Skeletal muscle satellite cell (primary cell): ENCODE measurements around the gene NUP205.

Experiments used
- H3K27me3 ChIP-seq: 2 replicates; pipeline ENCODE4 v1.7.0; 2013; ENCODE audit warnings: low read length; ENCODE audit not compliant: control insufficient read depth, insufficient read depth
- H3K36me3 ChIP-seq: 2 replicates; pipeline ENCODE4 v1.7.0; 2013; ENCODE audit warnings: mild to moderate bottlenecking, control low read depth, low read length; ENCODE audit not compliant: insufficient read depth
- H3K4me1 ChIP-seq: 2 replicates; pipeline ENCODE4 v1.7.0; 2013; ENCODE audit warnings: low read length; ENCODE audit not compliant: control insufficient read depth, insufficient read depth
- H3K4me2 ChIP-seq: 2 replicates; pipeline ENCODE4 v1.7.0; 2013; ENCODE audit warnings: mild to moderate bottlenecking, low read length
- H3K4me3 ChIP-seq: 2 replicates; pipeline ENCODE4 v1.7.0; 2013; ENCODE audit warnings: low read length
- H3K9ac ChIP-seq: 2 replicates; pipeline ENCODE4 v1.7.0; 2013; ENCODE audit warnings: mild to moderate bottlenecking, low read depth, low read length, moderate library complexity
- H3K9me3 ChIP-seq: replicated peaks from 2 replicates; pipeline ENCODE4 v1.7.0; 2013; ENCODE audit warnings: mild to moderate bottlenecking, control low read depth, low read length

The NUP205 gene

DNA sequence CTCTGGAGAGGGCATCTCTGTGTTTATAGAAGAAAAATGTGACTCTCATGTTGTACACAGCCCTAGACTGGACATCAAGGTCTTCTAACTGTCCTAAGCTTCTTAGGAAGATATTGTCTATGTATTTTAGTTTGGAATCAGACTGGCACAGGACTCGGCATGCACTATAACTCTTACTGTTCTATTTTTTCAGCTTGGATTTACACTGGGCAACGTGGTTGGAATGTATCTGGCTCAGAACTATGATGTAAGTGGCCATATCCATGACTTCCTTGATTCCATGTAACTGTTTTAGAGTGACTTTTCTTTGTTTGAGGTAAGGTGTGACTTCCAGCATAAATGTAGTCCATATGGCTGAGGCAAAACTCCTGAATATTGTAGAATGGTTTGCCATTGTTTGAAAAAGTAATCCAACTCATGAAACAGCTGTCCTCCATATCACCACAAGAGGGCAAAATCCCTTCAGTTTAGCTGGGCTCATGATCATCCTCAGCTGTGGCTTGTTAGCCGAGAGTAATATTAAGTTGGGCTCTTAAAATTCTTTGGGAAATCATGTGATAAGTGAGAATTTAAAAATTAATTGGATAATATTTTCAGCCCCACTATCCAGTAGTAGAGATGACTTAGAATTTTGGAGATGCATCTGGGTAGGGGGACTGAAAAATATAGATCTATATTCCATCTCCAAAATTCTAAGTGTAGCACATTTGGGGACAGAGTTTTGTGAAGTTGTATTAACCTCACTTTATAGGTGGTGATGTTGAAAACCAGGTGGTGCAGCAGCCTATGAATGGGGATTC, 115.0 kb downstream of the NUP205 start:
- Histone ChIP-seq H3K9ac (peak overlapping the region; percentile 37), H3K4me2 (peak overlapping the region; percentile 49), H3K27me3 (no peaks in the 10 kb centered on the region), H3K4me1 (peaks cover 43% of the 10 kb centered on the region), H3K4me3 (no peak overlapping the region), H3K9me3 (no peaks in the 10 kb centered on the region), H3K36me3 (peaks cover 15% of the 10 kb centered on the region)

DNA sequence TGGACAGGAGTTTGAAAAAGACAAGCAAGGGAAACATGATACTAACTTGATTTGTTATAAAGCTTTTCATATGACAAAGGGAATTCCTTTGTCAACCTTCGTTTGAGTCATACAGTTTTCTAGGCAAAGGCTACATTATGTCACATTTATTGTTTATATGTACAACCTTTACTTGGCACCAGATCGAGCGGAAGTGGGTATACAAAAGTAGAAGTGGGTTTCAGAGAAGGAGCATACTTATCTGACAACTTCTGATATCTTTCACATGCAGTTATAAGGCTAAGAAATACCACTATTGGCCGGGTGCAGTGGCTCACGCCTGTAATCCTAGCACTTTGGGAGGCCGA, 115.6 kb downstream of the NUP205 start:
- Histone ChIP-seq H3K4me3 (no peak overlapping the region), H3K9ac (peak overlapping the region; percentile 37), H3K36me3 (peaks cover 19% of the 10 kb centered on the region)

DNA sequence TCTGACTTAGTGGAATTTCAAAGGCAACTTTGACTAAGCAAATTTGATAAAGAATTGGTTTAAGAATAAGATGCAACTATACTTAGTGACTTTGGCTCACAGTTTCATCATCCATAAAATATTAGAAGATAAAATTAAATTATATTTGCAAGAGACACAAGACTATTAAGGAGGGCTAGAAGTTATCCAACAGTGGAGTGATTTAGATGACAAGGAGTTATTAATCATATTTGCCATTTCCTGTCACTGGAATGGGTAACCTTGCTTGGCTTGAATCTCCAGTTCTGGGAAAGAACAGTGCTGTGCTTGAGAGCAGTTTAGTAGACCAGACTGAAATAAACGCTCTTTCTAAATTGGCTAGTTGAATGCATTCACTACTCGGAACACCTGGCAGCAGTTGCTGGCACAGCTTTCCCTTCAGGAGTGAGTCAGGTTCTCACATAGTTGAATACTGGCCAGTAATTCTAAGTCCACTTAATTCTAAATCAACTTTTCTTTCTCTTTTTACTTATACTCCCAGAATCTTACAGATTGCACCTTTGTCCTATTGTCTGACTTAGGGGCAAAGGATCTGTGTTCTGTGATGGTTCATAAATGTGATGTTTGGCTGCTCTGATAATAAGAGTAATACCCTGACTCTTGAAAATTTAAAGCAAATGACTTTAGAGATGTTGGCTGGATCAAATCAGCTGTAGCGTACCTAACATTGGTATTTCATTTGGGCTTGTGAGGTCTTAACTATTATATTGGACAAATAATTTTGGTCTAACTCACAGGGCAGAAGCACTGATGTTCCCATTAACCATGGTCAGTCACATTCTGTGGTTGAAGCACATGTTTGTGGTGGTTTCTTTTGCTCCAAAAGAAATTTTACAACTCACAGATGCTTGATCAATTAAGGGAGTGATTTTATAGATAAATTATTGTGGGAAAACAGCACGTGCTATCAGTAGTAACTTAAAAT, 121.2 kb downstream of the NUP205 start:
- Histone ChIP-seq H3K9me3 (no peaks in the 10 kb centered on the region), H3K4me2 (peak overlapping the region; percentile 29), H3K27me3 (no peaks in the 10 kb centered on the region), H3K4me3 (no peak overlapping the region), H3K9ac (peak overlapping the region; percentile 43), H3K36me3 (peaks cover 28% of the 10 kb centered on the region), H3K4me1 (peaks cover 36% of the 10 kb centered on the region)

More for the DNA sequence above, 115.6 kb downstream of the NUP205 start:
- Histone ChIP-seq H3K27me3 (no peaks in the 10 kb centered on the region), H3K9me3 (no peaks in the 10 kb centered on the region), H3K4me2 (peak overlapping the region; percentile 49), H3K4me1 (peaks cover 49% of the 10 kb centered on the region)

DNA sequence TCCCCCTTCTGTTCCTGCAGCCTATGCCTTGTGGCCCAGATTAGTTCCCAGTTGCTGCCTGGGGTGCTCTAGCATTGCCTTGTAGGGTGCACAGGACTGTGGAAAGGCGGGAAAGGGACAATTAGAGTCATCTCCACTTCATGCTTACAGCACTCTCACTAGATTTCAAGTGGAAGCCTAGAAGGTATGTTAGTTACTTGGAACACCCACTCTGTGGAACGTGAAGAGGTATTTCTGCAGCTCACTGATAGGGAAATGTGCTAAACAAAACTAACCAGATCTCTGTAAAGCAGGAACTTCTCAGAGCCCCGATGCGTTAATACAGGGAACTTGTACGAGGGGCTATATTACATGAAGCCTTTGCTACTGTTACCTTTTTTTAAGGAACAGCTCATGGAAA, 124.0 kb downstream of the NUP205 start:
- H3K27me3 ChIP-seq: no peaks in the 10 kb centered on the region
- no peaks in the 10 kb centered on the region for H3K9me3 ChIP-seq
- no peak overlapping the region for H3K4me3 ChIP-seq
- no peak overlapping the region for H3K9ac ChIP-seq
- peaks cover 54% of the 10 kb centered on the region for H3K4me1 ChIP-seq
- peaks cover 19% of the 10 kb centered on the region for H3K36me3 ChIP-seq
- no peak overlapping the region for H3K4me2 ChIP-seq

DNA sequence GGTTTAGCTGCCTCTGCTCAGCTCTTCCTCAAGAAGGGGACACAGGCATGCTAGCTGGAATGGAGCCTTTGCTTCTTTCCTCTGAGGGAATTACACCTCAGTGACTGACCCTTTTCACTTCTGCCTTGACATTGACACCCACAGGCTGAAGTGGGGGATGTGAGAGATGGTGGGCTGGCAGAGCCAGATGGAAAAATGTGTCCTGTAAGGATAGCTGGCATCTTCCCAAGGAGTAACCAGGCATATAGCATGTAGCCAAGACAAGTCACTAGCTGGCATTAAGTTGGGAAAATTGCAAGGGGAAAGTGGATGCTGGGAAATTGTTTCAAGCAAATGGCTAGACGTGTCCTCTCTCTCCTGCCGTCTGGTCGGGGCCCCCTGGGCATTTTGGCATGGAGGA, 124.5 kb downstream of the NUP205 start:
- Histone ChIP-seq H3K27me3 (no peaks in the 10 kb centered on the region), H3K4me1 (peaks cover 50% of the 10 kb centered on the region), H3K36me3 (peaks cover 15% of the 10 kb centered on the region), H3K9ac (no peak overlapping the region), H3K9me3 (no peaks in the 10 kb centered on the region), H3K4me3 (no peak overlapping the region), H3K4me2 (no peak overlapping the region)

DNA sequence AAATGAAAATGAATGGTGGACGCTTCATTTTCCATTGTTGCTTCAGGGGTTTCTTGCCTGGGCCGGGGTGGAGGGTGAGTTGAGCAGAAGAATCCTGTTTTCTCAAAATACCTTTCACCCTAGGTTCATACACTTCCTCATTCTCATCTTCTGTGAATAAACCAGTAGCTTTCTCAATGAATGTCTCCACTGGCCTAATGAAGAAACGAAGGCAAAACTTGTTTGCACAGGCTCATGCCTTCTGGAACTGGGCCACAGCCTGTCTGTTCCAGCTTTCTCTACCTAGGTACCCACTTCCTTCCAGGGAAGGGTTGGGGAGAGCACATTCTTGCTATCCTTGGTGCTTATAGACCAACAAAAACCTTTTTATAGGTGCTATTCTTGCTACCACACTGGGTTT, 125.9 kb downstream of the NUP205 start:
- Histone ChIP-seq H3K9me3 (no peaks in the 10 kb centered on the region), H3K9ac (no peak overlapping the region), H3K4me1 (peaks cover 36% of the 10 kb centered on the region), H3K4me3 (no peak overlapping the region), H3K4me2 (no peak overlapping the region), H3K27me3 (no peaks in the 10 kb centered on the region), H3K36me3 (peaks cover 11% of the 10 kb centered on the region)

DNA sequence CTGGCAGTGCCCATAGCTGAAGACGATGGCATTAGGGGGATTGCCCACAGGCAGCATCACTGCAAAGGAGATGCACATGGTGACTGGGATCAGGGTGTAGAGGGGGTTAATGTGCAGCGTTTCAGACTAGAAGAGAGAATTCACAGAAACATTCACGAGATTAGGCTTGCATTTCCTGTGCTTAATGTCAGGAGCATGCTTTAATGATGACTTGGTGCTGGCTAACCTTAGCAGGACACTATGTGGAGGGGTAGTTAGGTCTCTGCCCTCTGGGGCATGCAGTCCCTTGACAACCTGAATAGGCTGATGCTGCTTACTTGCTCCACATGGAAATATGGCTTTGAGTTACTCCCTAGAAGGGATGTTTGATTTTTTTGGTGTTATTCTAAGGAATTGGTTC, 126.4 kb downstream of the NUP205 start:
- no peaks in the 10 kb centered on the region for H3K27me3 ChIP-seq
- no peak overlapping the region for H3K9ac ChIP-seq
- H3K36me3 ChIP-seq: peaks cover 11% of the 10 kb centered on the region

DNA sequence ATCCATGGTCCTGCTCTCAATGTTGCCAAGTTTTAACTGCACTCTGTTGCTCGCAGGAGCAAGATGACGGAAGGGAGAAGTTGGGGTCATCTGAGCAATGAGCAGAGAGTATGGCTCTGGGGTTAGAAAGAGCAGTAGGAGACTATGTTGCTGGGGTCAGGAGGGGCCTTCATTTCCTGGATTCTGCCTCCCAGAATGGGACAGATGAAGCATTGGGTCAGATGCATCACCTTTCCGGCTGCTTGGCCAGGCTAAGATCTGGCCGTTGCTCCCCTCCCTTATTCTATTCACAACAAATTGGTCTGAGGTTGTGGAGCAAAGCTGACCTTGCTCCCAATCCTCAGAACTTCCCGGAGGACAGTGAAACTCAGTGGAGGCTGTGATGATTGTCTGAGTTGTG, 127.0 kb downstream of the NUP205 start:
- Histone ChIP-seq H3K4me1 (peaks cover 25% of the 10 kb centered on the region), H3K4me2 (no peak overlapping the region), H3K9ac (no peak overlapping the region), H3K36me3 (peaks cover 16% of the 10 kb centered on the region), H3K9me3 (no peaks in the 10 kb centered on the region), H3K4me3 (no peak overlapping the region), H3K27me3 (no peaks in the 10 kb centered on the region)

More for the DNA sequence above, 126.4 kb downstream of the NUP205 start:
- peaks cover 31% of the 10 kb centered on the region for H3K4me1 ChIP-seq
- no peaks in the 10 kb centered on the region for H3K9me3 ChIP-seq
- H3K4me2 ChIP-seq: peak overlapping the region; percentile 13
- no peak overlapping the region for H3K4me3 ChIP-seq

DNA sequence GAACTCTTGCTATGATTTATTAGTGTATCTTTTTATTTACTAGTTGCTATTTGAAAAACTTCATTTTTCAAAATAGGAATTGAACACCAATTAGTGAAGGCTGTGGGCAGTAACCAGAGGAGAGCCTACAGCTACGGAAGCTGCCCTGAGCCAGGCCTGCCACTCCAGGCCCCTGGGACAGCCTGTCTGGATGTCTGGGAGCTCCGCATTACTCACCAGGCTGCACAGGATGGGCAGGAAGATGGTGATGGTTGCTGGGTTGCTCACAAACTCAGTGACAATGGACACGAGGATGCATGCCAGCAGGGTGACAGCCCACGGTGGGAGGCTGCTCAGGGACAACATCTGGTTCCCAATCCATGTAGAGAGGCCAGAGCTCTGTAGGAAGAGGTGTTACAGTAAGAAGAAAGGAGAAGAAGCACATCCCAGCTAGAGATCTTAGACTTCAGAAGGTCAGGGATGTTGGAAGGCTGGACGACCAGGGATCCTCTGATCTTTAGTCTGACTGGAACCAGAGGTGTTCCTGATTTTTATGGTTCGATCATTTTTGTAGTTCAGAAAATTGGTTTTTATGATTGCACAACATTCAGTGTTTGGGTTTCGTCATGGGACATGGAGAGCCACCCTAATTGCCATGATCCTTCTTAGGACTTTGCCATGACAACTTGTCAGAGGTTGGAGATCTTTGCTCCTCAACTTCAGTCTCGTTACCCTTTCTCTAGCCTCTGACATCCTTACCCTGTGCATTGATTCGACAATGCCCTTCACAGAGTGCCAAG, 127.8 kb downstream of the NUP205 start:
- H3K4me3 ChIP-seq: no peak overlapping the region
- peaks cover 16% of the 10 kb centered on the region for H3K36me3 ChIP-seq

DNA sequence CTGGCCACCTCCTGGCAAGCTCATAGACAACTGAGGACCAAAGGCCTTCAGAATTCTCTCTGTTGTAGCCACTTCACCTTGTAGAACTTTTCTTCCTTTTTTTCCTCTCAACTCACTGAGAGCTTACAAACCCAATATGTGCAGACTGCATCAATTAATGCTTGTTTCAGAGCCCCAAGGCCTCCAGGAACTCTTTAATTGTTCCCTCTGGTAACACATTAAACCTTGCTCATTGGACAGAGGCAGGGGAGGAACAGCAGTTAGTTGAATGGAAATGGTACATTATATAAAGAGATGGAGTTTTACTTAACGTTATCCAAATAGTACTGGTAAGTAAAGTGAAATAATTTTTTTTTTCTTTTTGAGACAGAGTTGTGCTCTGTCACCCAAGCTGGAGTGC, 129.7 kb downstream of the NUP205 start:
- Histone ChIP-seq H3K9me3 (no peaks in the 10 kb centered on the region), H3K4me1 (peaks cover 43% of the 10 kb centered on the region), H3K4me2 (no peak overlapping the region), H3K27me3 (no peaks in the 10 kb centered on the region), H3K4me3 (no peak overlapping the region), H3K9ac (no peak overlapping the region), H3K36me3 (peaks cover 16% of the 10 kb centered on the region)

More for the DNA sequence above, 127.8 kb downstream of the NUP205 start:
- no peak overlapping the region for H3K9ac ChIP-seq
- no peaks in the 10 kb centered on the region for H3K27me3 ChIP-seq
- no peaks in the 10 kb centered on the region for H3K9me3 ChIP-seq
- peaks cover 29% of the 10 kb centered on the region for H3K4me1 ChIP-seq
- no peak overlapping the region for H3K4me2 ChIP-seq

DNA sequence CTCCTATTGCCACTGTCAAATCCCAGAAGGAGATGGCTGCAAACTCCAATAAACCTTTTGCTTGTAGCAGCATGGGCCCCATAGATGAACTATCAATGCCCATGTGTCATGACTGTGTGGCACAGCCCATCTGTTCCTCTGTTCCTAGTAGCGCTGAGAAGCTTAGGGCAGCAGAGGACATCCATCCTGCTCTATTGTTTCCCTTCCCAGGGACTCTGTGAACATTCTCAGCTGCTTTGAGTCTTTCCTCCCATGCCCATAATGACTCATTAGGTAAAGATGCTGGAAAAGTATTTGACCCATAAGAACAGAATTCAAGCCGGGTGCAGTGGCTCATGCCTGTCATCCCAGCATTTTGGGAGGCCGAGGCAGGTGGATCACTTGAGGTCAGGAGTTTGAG, 132.8 kb downstream of the NUP205 start:
- Histone ChIP-seq H3K36me3 (peaks cover 16% of the 10 kb centered on the region), H3K9ac (peak overlapping the region; percentile 33), H3K9me3 (no peaks in the 10 kb centered on the region), H3K4me3 (no peak overlapping the region), H3K27me3 (no peaks in the 10 kb centered on the region), H3K4me1 (peaks cover 21% of the 10 kb centered on the region), H3K4me2 (peak overlapping the region; percentile 22)
